Erythroblast (primary cell): ENCODE data around the gene MATR3.
"Not testable (repeated sequence)": the region's sequence is repeated elsewhere in the genome, so short reads cannot be mapped to it uniquely, and the experiment has no call there.

Source experiments
- DNase-seq, 2 experiments: peaks; one replicate each; lab custom pipeline; 2025; lab: John Stamatoyannopoulos, UW
- GATA1 ChIP-seq: IDR thresholded peaks from 2 replicates; pipeline ENCODE4 v1.6.1; 2011; ENCODE audit warnings: low read depth, mild to moderate bottlenecking, control low read depth, low read length, moderate library complexity
- POLR2A ChIP-seq: IDR thresholded peaks from 2 replicates; pipeline ENCODE4 v1.6.1; 2011; ENCODE audit warnings: mild to moderate bottlenecking, low read length

The MATR3 gene

GRCh38 chr5:139297439-139298133 lies 4.0 kb downstream of the MATR3 start:
- no peak for TF ChIP-seq POLR2A
- TF ChIP-seq GATA1: no peak
- DNase-seq: no peak

DNA sequence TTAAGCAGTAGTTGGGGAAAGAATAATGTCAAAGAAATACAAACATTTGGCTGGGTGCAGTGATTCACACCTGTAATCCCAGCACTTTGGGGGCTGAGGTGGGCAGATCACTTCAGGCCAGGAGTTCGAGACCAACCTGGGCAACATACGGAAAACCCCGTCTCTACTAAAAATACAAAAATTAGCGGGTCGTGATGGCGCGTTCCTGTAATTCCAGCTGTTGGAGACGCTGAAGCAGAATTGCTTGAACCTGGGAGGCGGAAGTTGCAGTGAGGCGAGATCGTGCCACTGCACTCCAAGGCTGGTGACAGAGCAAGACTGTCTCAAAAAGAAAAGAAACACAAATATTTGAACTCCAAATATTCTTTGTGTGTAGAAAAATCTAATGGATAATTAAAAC lies 4.7 kb downstream of the MATR3 start:
- DNase-seq: no peak
- TF ChIP-seq GATA1 (no peak), POLR2A (no peak)

- DNase-seq: no peak
- TF ChIP-seq GATA1 (no peak), POLR2A (no peak)
These were observed 5.9 kb downstream of the MATR3 start for GRCh38 chr5:139299486-139299885.

GRCh38 chr5:139301808-139302499 lies 8.4 kb downstream of the MATR3 start:
- TF ChIP-seq POLR2A: no peak
- no peak for TF ChIP-seq GATA1
- DNase-seq: peak; percentile 23 to 24

- DNase-seq: no peak
- no peak for TF ChIP-seq GATA1
- no peak for TF ChIP-seq POLR2A
These were observed 11.1 kb downstream of the MATR3 start for GRCh38 chr5:139304391-139305324.

DNA sequence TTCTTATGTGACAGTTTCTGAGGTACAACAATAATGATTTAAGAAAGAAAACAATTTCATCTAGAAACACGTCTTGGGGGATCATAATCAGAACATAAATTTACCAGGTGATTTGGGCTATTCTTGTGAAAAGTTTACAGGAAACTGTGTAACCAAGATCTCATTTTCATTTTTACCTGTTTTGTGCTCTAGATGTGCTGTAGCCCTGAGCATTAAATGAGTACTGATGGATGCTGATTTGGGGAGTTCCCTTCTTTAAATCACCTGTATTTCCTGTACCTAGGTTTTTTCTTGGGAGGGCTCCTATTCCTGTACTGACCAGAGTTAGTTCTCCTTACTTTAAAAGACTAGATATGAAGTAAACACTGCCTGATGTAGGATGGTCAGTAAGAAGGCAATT lies 12.7 kb downstream of the MATR3 start:
- DNase-seq: no peak
- TF ChIP-seq POLR2A (no peak), GATA1 (no peak)

GRCh38 chr5:139306628-139307379 lies 13.3 kb downstream of the MATR3 start:
- no peak for DNase-seq
- TF ChIP-seq POLR2A (no peak), GATA1 (no peak)

DNA sequence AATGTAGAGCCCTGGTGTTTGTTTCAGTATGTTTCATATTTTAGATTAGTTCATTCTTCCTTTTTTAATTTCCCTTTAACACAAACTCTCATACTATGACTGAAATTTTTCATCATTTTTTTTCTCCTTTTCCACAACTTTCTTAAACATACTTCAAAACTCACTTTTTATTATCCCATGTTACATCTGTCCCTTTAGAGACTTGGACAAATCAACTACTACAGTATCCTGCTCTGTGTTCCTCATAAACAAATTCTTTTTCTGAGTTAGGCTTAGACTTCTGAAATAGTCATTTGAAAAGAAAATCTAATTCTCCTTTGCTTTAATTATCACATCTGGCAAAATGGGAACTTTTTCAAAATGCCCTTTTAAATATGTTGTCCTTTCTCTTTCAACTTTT lies 15.3 kb downstream of the MATR3 start:
- no peak for DNase-seq
- TF ChIP-seq POLR2A (no peak), GATA1 (no peak)

GRCh38 chr5:139310715-139311186 lies 17.2 kb downstream of the MATR3 start:
- DNase-seq: not testable (repeated sequence)

DNA sequence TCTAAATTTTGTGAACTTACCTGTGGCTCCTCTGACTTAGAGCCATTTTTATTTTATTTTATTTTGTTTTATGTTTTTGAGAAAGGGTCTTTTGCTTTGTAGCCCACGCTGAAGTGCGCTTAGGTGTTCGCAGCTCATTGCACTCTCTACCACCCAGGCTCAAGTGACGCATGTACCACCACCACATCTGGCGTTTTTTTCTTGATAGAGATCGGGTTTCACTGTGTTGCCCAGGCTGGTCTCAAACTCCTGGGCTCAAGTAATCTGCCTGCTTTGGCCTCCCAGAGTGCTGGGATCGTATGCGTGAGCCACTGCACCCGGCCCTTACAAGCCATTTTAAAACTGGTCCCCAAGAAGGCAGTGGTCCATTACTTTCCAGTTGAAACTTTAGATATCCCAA lies 18.5 kb downstream of the MATR3 start:
- no peak for DNase-seq
- TF ChIP-seq POLR2A: no peak
- TF ChIP-seq GATA1: no peak

DNA sequence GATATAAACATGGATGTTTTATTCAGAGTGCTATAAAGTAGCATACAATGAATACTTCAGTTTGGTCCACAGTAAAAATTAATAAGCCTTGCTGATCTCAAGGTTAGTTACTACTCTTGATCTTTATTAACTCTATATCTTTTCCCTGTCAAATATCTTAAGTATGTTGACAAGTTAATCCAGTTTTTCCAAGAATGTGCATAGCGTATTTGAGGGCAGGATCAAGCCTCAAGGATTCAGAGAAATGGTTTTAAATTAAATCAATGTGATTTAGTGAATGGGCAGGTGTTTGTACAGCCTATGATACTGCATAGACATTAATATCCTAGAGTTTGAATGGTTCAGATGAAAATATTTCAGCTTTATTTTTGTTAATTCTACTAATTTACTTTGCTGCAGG lies 20.7 kb downstream of the MATR3 start:
- DNase-seq: no peak
- TF ChIP-seq GATA1 (no peak), POLR2A (no peak)

DNA sequence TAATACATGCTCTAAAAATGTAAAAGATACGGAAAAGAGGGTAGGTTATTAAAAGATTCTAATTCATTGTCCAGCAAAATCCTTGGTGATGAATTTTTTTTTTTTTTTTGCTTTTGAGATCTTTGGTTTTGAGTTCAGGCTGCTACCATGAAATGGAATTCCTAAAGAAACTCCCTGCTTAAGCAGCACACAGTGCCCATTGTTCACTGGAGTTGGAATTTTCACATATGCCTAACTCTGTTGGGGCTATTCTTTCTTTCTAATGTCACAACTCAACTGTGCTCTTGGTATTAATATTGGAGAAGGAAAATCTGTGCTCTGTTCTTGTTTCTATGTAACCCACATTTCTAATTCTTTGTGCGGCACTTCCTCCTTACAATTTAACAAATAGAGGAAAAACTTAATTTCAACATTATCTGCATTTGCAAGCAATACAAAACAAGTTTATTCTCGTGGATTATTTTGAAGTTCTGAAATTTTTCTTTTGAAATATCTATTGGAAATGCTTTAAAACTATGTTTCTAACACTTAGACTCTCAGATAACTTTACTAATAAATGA lies 21.6 kb downstream of the MATR3 start:
- TF ChIP-seq POLR2A: no peak
- TF ChIP-seq GATA1: no peak
- DNase-seq: no peak

- DNase-seq: peak in 1 of 2 experiments; percentile 28
- TF ChIP-seq GATA1: no peak
- TF ChIP-seq POLR2A: no peak
These were observed 42.3 kb downstream of the MATR3 start for GRCh38 chr5:139335811-139336210.
